Muscle of back (tissue), 11 donors: ENCODE measurements around the gene L3MBTL4. TPM values are rescaled to one million over a fixed set of nuclear protein-coding genes. Genes with fewer than 3 reads are reported as not detected.

ENCODE experiments used
- DNase-seq, 3 donors: peaks; one replicate each; pipeline versions ENCODE4 v3.0.0 to v3.0.0-alpha.2; 2013
- polyA plus RNA-seq, 10 donors: library from polyadenylated mRNA; unstranded; fragments of 120-200 nt; gene quantifications; one replicate each; pipeline ENCODE4 v1.2.1, GENCODE V29; 2013; ENCODE audit not compliant: insufficient read length in 10 of 10

The L3MBTL4 gene
- polyA plus RNA-seq, 10 donors, result 1.2 to 2.9 (median 2.0) TPM

GRCh38 chr18:5993938-5994337 is 420.8 kb downstream of the L3MBTL4 start:
- DNase-seq, result no peak

GRCh38 chr18:5992381-5992780 is 422.3 kb downstream of the L3MBTL4 start:
- DNase-seq, result no peak

- no peak for DNase-seq
Measured at GRCh38 chr18:5987249-5987648, 427.5 kb downstream of the L3MBTL4 start.

- no peak for DNase-seq
Measured at GRCh38 chr18:5986257-5986931, 428.3 kb downstream of the L3MBTL4 start.

- no peak for DNase-seq
Measured at GRCh38 chr18:5984245-5984644, 430.5 kb downstream of the L3MBTL4 start.

- DNase-seq, result no peak
Measured at GRCh38 chr18:5983488-5983887, 431.2 kb downstream of the L3MBTL4 start.

- no peak for DNase-seq
Measured at GRCh38 chr18:5982332-5982731, 432.4 kb downstream of the L3MBTL4 start.

GRCh38 chr18:5980721-5981120 is 434.0 kb downstream of the L3MBTL4 start:
- DNase-seq, result no peak

GRCh38 chr18:5979971-5980457 is 434.7 kb downstream of the L3MBTL4 start:
- DNase-seq, result no peak

GRCh38 chr18:5979176-5979888 is 435.4 kb downstream of the L3MBTL4 start:
- no peak for DNase-seq

GRCh38 chr18:5977022-5977421 is 437.7 kb downstream of the L3MBTL4 start:
- DNase-seq, result no peak

- DNase-seq, result peak in 1 of 3 donors; percentile 43
Measured at GRCh38 chr18:5975111-5976002, 439.4 kb downstream of the L3MBTL4 start.

GRCh38 chr18:5974696-5975095 is 440.0 kb downstream of the L3MBTL4 start:
- no peak for DNase-seq

GRCh38 chr18:5973099-5973498 is 441.6 kb downstream of the L3MBTL4 start:
- no peak for DNase-seq

GRCh38 chr18:5972298-5972697 is 442.4 kb downstream of the L3MBTL4 start:
- DNase-seq, result no peak

GRCh38 chr18:5969989-5970403 is 444.7 kb downstream of the L3MBTL4 start:
- DNase-seq, result no peak

GRCh38 chr18:5969355-5969988 is 445.2 kb downstream of the L3MBTL4 start:
- DNase-seq, result no peak

- no peak for DNase-seq
Measured at GRCh38 chr18:5967666-5968065, 447.0 kb downstream of the L3MBTL4 start.

- DNase-seq, result no peak
Measured at GRCh38 chr18:5967007-5967406, 447.7 kb downstream of the L3MBTL4 start.

- DNase-seq, result no peak
Measured at GRCh38 chr18:5966514-5966913, 448.2 kb downstream of the L3MBTL4 start.

- no peak for DNase-seq
Measured at GRCh38 chr18:5964996-5965395, 449.7 kb downstream of the L3MBTL4 start.

- no peak for DNase-seq
Measured at GRCh38 chr18:5964596-5964995, 450.1 kb downstream of the L3MBTL4 start.
